ENCODE results near the gene CHPT1.

Gene CHPT1

GRCh38 chr12:101695706-101696105 is 1.7 kb upstream of the CHPT1 start:
- Mint-ChIP-seq H3K27me3 (no peaks in the 10 kb centered on the region), H3K27ac (no peak overlapping the region), H3K36me3 (ENCODE audit: low read depth) (peaks cover 9% of the 10 kb centered on the region), H3K9me3 (no peaks in the 10 kb centered on the region), H3K4me1 (ENCODE audit: low read depth) (peaks cover 28% of the 10 kb centered on the region), H3K4me3 (no peak overlapping the region)
- intact Hi-C loops (cut with micrococcal nuclease), result loop anchor here (2.0 kb wide), 1 partner anchor 289 kb away; the partner anchor contains the start of gene ARL1

GRCh38 chr12:101696251-101697196 is 916 bp upstream of the CHPT1 start:
- H3K9me3 Mint-ChIP-seq, result no peaks in the 10 kb centered on the region
- peaks cover 36% of the 10 kb centered on the region for H3K4me1 Mint-ChIP-seq (ENCODE audit: low read depth)
- no peaks in the 10 kb centered on the region for H3K27me3 Mint-ChIP-seq
- peak overlapping the region; percentile 83 for H3K4me3 Mint-ChIP-seq
- peak overlapping the region; percentile 84 for H3K27ac Mint-ChIP-seq
- H3K36me3 Mint-ChIP-seq (ENCODE audit: low read depth), result peaks cover 9% of the 10 kb centered on the region
- intact Hi-C loops (cut with micrococcal nuclease), result loop anchor here (2.0 kb wide), 1 partner anchor 290 kb away; the partner anchor contains the start of gene ARL1

GRCh38 chr12:101697930-101698799 is 725 bp downstream of the CHPT1 start:
- intact Hi-C loops (cut with micrococcal nuclease), result loop anchor here (2.0 kb wide), 1 partner anchor 291 kb away; the partner anchor contains the start of gene ARL1
- H3K27ac Mint-ChIP-seq, result peak overlapping the region; percentile 84
- H3K9me3 Mint-ChIP-seq, result no peaks in the 10 kb centered on the region
- H3K36me3 Mint-ChIP-seq (ENCODE audit: low read depth), result peaks cover 9% of the 10 kb centered on the region
- H3K27me3 Mint-ChIP-seq, result no peaks in the 10 kb centered on the region
- H3K4me1 Mint-ChIP-seq (ENCODE audit: low read depth), result peaks cover 52% of the 10 kb centered on the region
- peak overlapping the region; percentile 94 for H3K4me3 Mint-ChIP-seq

- intact Hi-C loops (cut with micrococcal nuclease), result no loop called here
- H3K36me3 Mint-ChIP-seq (ENCODE audit: low read depth), result peaks cover 9% of the 10 kb centered on the region
- no peaks in the 10 kb centered on the region for H3K27me3 Mint-ChIP-seq
- H3K4me3 Mint-ChIP-seq, result peak overlapping the region; percentile 94
- peaks cover 56% of the 10 kb centered on the region for H3K4me1 Mint-ChIP-seq (ENCODE audit: low read depth)
- H3K27ac Mint-ChIP-seq, result peak overlapping the region; percentile 84
- H3K9me3 Mint-ChIP-seq, result no peaks in the 10 kb centered on the region
These were observed 1.4 kb downstream of the CHPT1 start for GRCh38 chr12:101698800-101699347.

- intact Hi-C loops (cut with micrococcal nuclease), result no loop called here
- Mint-ChIP-seq H3K4me1 (ENCODE audit: low read depth) (peaks cover 56% of the 10 kb centered on the region), H3K9me3 (no peaks in the 10 kb centered on the region), H3K27ac (no peak overlapping the region), H3K4me3 (no peak overlapping the region), H3K36me3 (ENCODE audit: low read depth) (peaks cover 9% of the 10 kb centered on the region), H3K27me3 (no peaks in the 10 kb centered on the region)
These were observed 2.9 kb downstream of the CHPT1 start for GRCh38 chr12:101700299-101700820.

- no peaks in the 10 kb centered on the region for H3K9me3 Mint-ChIP-seq
- no peak overlapping the region for H3K4me3 Mint-ChIP-seq
- peaks cover 56% of the 10 kb centered on the region for H3K4me1 Mint-ChIP-seq (ENCODE audit: low read depth)
- no peaks in the 10 kb centered on the region for H3K36me3 Mint-ChIP-seq (ENCODE audit: low read depth)
- no peak overlapping the region for H3K27ac Mint-ChIP-seq
- intact Hi-C loops (cut with micrococcal nuclease), result no loop called here
- H3K27me3 Mint-ChIP-seq, result no peaks in the 10 kb centered on the region
These were observed 6.0 kb downstream of the CHPT1 start for GRCh38 chr12:101703487-101703886.

- H3K4me3 Mint-ChIP-seq, result no peak overlapping the region
- H3K27ac Mint-ChIP-seq, result no peak overlapping the region
- H3K4me1 Mint-ChIP-seq (ENCODE audit: low read depth), result peaks cover 46% of the 10 kb centered on the region
- intact Hi-C loops (cut with micrococcal nuclease), result no loop called here
- H3K9me3 Mint-ChIP-seq, result no peaks in the 10 kb centered on the region
- no peaks in the 10 kb centered on the region for H3K36me3 Mint-ChIP-seq (ENCODE audit: low read depth)
- no peaks in the 10 kb centered on the region for H3K27me3 Mint-ChIP-seq
These were observed 9.0 kb downstream of the CHPT1 start for GRCh38 chr12:101706403-101706802.

GRCh38 chr12:101707131-101707782 is 9.8 kb downstream of the CHPT1 start:
- Mint-ChIP-seq H3K9me3 (no peaks in the 10 kb centered on the region), H3K4me3 (no peak overlapping the region), H3K4me1 (ENCODE audit: low read depth) (peaks cover 40% of the 10 kb centered on the region), H3K36me3 (ENCODE audit: low read depth) (no peaks in the 10 kb centered on the region), H3K27me3 (no peaks in the 10 kb centered on the region), H3K27ac (no peak overlapping the region)
- intact Hi-C loops (cut with micrococcal nuclease), result no loop called here

- Mint-ChIP-seq H3K27ac (peak overlapping the region; percentile 28), H3K4me3 (no peak overlapping the region)
These were observed 12.8 kb downstream of the CHPT1 start for GRCh38 chr12:101710288-101710687.

GRCh38 chr12:101713059-101713682 is 15.7 kb downstream of the CHPT1 start:
- no peaks in the 10 kb centered on the region for H3K36me3 Mint-ChIP-seq (ENCODE audit: low read depth)
- H3K4me3 Mint-ChIP-seq, result no peak overlapping the region
- intact Hi-C loops (cut with micrococcal nuclease), result no loop called here
- H3K9me3 Mint-ChIP-seq, result no peaks in the 10 kb centered on the region
- H3K4me1 Mint-ChIP-seq (ENCODE audit: low read depth), result peaks cover 41% of the 10 kb centered on the region
- H3K27ac Mint-ChIP-seq, result peak overlapping the region; percentile 70
- no peaks in the 10 kb centered on the region for H3K27me3 Mint-ChIP-seq

More at GRCh38 chr12:101710288-101710687, 12.8 kb downstream of the CHPT1 start:
- intact Hi-C loops (cut with micrococcal nuclease), result no loop called here
- Mint-ChIP-seq H3K27me3 (no peaks in the 10 kb centered on the region), H3K36me3 (ENCODE audit: low read depth) (no peaks in the 10 kb centered on the region), H3K4me1 (ENCODE audit: low read depth) (peaks cover 43% of the 10 kb centered on the region), H3K9me3 (no peaks in the 10 kb centered on the region)

- Mint-ChIP-seq H3K27ac (no peak overlapping the region), H3K36me3 (ENCODE audit: low read depth) (no peaks in the 10 kb centered on the region), H3K9me3 (no peaks in the 10 kb centered on the region), H3K4me3 (no peak overlapping the region), H3K4me1 (ENCODE audit: low read depth) (peaks cover 41% of the 10 kb centered on the region), H3K27me3 (no peaks in the 10 kb centered on the region)
- intact Hi-C loops (cut with micrococcal nuclease), result no loop called here
These were observed 16.5 kb downstream of the CHPT1 start for GRCh38 chr12:101713930-101714329.

- no peaks in the 10 kb centered on the region for H3K27me3 Mint-ChIP-seq
- no peaks in the 10 kb centered on the region for H3K36me3 Mint-ChIP-seq (ENCODE audit: low read depth)
- peaks cover 33% of the 10 kb centered on the region for H3K4me1 Mint-ChIP-seq (ENCODE audit: low read depth)
- intact Hi-C loops (cut with micrococcal nuclease), result no loop called here
- H3K27ac Mint-ChIP-seq, result peak overlapping the region; percentile 47
- no peaks in the 10 kb centered on the region for H3K9me3 Mint-ChIP-seq
- no peak overlapping the region for H3K4me3 Mint-ChIP-seq
These were observed 17.5 kb downstream of the CHPT1 start for GRCh38 chr12:101714877-101715444.

All from dendritic cell treated with granulocyte-macrophage colony-stimulating factor and Interleukin-4, amounts not matched to agents 40 ng/mL and 50 ng/mL, for 4 days (primary cell).